Epithelial cell of proximal tubule (primary cell): ENCODE measurements around the gene DIS3L2. TPM values are rescaled to one million over a fixed set of nuclear protein-coding genes. Genes with fewer than 3 reads are reported as not detected.

Source experiments
- DNase-seq: peaks from one replicate; pipeline ENCODE4 v3.0.0-alpha.2; 2011; ENCODE audit warnings: low read depth
- H3K4me3 ChIP-seq: 2 replicates; pipeline ENCODE4 v1.5.1; 2011; ENCODE audit warnings: low read depth, mild to moderate bottlenecking, low read length
- CTCF ChIP-seq: conservative IDR thresholded peaks from 2 replicates; pipeline ENCODE4 v1.5.1; 2012; ENCODE audit warnings: low read depth, mild to moderate bottlenecking, low read length
- total RNA-seq: library from RNA; depleted of rRNA; stranded (reverse); fragments of >200 nt; gene quantifications from 2 replicates; pipeline ENCODE4 v1.2.3, GENCODE V29; 2015

DIS3L2 gene
- total RNA-seq, 1 donor from 2014 or later = 31.6 TPM

GRCh38 chr2:231957913-231958763 lies 3.4 kb upstream of the DIS3L2 start:
- H3K4me3 ChIP-seq = no peak overlapping the region
- no peak for DNase-seq
- no peak for TF ChIP-seq CTCF

- H3K4me3 ChIP-seq = peak overlapping the region; percentile 94
- no peak for DNase-seq
- no peak for TF ChIP-seq CTCF
These were observed 634 bp upstream of the DIS3L2 start for GRCh38 chr2:231960810-231961348.

GRCh38 chr2:231965102-231965501 lies 3.6 kb downstream of the DIS3L2 start:
- TF ChIP-seq CTCF = no peak

GRCh38 chr2:231966886-231967285 lies 5.4 kb downstream of the DIS3L2 start:
- DNase-seq = no peak
- H3K4me3 ChIP-seq = no peak overlapping the region
- TF ChIP-seq CTCF = no peak

More at GRCh38 chr2:231965102-231965501, 3.6 kb downstream of the DIS3L2 start:
- DNase-seq = no peak
- no peak overlapping the region for H3K4me3 ChIP-seq

- no peak for TF ChIP-seq CTCF
- no peak overlapping the region for H3K4me3 ChIP-seq
- no peak for DNase-seq
These were observed 7.3 kb downstream of the DIS3L2 start for GRCh38 chr2:231968820-231969219.

GRCh38 chr2:231970461-231970860 lies 8.9 kb downstream of the DIS3L2 start:
- no peak for TF ChIP-seq CTCF
- no peak overlapping the region for H3K4me3 ChIP-seq
- no peak for DNase-seq

- no peak for TF ChIP-seq CTCF
- H3K4me3 ChIP-seq = no peak overlapping the region
- no peak for DNase-seq
These were observed 13.5 kb downstream of the DIS3L2 start for GRCh38 chr2:231975001-231975400.
